GM18508 (cell line): ENCODE measurements around the gene PDGFA.
"Not testable (repeated sequence)": the region's sequence is repeated elsewhere in the genome, so short reads cannot be mapped to it uniquely, and the experiment has no call there.

Experiments used
- ATAC-seq: cut with Tn5 transposase; IDR thresholded peaks from one replicate; pipeline ENCODE4 v1.9.1; 2021; ENCODE audit warnings: moderate number of reproducible peaks; ENCODE audit not compliant: insufficient read depth, unreplicated experiment

The PDGFA gene

GRCh38 chr7:552868-553635 lies 33.4 kb upstream of the PDGFA start:
- no peak for ATAC-seq

- ATAC-seq, result not testable (repeated sequence)
Measured at GRCh38 chr7:552151-552867, 32.7 kb upstream of the PDGFA start.

- ATAC-seq, result not testable (repeated sequence)
Measured at GRCh38 chr7:551615-551970, 31.9 kb upstream of the PDGFA start.

- no peak for ATAC-seq
Measured at GRCh38 chr7:550881-551614, 31.4 kb upstream of the PDGFA start.

- no peak for ATAC-seq
Measured at GRCh38 chr7:549891-550625, 30.4 kb upstream of the PDGFA start.

GRCh38 chr7:549066-549890 lies 29.6 kb upstream of the PDGFA start:
- ATAC-seq, result no peak

GRCh38 chr7:548401-548800 lies 28.8 kb upstream of the PDGFA start:
- ATAC-seq, result no peak

- ATAC-seq, result no peak
Measured at GRCh38 chr7:545470-545869, 25.8 kb upstream of the PDGFA start.

- no peak for ATAC-seq
Measured at GRCh38 chr7:544338-545221, 24.9 kb upstream of the PDGFA start.

GRCh38 chr7:543501-544337 lies 24.1 kb upstream of the PDGFA start:
- ATAC-seq, result no peak

- no peak for ATAC-seq
Measured at GRCh38 chr7:542713-543500, 23.3 kb upstream of the PDGFA start.

- ATAC-seq, result no peak
Measured at GRCh38 chr7:542131-542712, 22.6 kb upstream of the PDGFA start.

GRCh38 chr7:541661-542060 lies 22.0 kb upstream of the PDGFA start:
- no peak for ATAC-seq

- ATAC-seq, result no peak
Measured at GRCh38 chr7:540997-541396, 21.4 kb upstream of the PDGFA start.

GRCh38 chr7:540579-540978 lies 20.9 kb upstream of the PDGFA start:
- no peak for ATAC-seq

- no peak for ATAC-seq
Measured at GRCh38 chr7:539731-540411, 20.2 kb upstream of the PDGFA start.
